HL-60 (cell line): ENCODE data around the gene RNF26.

Source experiments
- GABPA ChIP-seq: IDR thresholded peaks from 2 replicates; pipeline ENCODE4 v1.6.1; 2012; ENCODE audit warnings: low read depth
- POLR2AphosphoS5 ChIP-seq: IDR thresholded peaks from 2 replicates; pipeline ENCODE4 v1.6.1; 2012; ENCODE audit warnings: low read depth
- SPI1 ChIP-seq: IDR thresholded peaks from 2 replicates; pipeline ENCODE4 v1.6.1; 2012; ENCODE audit warnings: low read depth, mild to moderate bottlenecking, borderline replicate concordance
- TF ChIP-seq, protein P1 (sequence below): IDR thresholded peaks from one replicate; pipeline ENCODE4 v1.5.1; 2011; ENCODE audit warnings: low read length, control low read depth, inconsistent platforms; ENCODE audit not compliant: insufficient read depth
- TF ChIP-seq, protein P2 (sequence below): IDR thresholded peaks from 2 replicates; pipeline ENCODE4 v1.6.1; 2012; ENCODE audit warnings: low read depth; ENCODE audit not compliant: insufficient replicate concordance

DNA sequence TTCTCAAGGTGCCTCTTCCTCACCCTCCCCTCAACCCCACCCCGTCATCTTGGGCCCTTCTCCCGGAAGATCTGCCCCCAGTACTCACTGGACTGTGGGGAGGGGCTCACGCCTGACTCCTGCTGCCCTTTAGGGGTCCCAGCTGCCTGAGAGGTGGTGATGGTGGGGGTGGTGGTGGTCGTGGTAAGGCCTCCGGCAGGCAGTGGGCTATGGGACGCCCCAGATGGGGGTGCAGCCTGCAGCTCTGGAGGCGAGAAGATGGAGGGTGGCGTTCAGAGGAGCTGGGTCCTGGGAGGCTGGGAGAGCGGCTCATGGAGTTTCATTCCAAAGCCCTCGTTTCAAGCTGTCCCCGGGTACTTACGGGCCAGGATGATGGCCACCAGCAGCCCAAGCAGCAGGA lies 11.4 kb downstream of the RNF26 start:
- TF ChIP-seq, protein P1, sequence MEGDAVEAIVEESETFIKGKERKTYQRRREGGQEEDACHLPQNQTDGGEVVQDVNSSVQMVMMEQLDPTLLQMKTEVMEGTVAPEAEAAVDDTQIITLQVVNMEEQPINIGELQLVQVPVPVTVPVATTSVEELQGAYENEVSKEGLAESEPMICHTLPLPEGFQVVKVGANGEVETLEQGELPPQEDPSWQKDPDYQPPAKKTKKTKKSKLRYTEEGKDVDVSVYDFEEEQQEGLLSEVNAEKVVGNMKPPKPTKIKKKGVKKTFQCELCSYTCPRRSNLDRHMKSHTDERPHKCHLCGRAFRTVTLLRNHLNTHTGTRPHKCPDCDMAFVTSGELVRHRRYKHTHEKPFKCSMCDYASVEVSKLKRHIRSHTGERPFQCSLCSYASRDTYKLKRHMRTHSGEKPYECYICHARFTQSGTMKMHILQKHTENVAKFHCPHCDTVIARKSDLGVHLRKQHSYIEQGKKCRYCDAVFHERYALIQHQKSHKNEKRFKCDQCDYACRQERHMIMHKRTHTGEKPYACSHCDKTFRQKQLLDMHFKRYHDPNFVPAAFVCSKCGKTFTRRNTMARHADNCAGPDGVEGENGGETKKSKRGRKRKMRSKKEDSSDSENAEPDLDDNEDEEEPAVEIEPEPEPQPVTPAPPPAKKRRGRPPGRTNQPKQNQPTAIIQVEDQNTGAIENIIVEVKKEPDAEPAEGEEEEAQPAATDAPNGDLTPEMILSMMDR = no peak
- TF ChIP-seq POLR2AphosphoS5 (no peak), GABPA (no peak), SPI1 (no peak)
- TF ChIP-seq, protein P2, sequence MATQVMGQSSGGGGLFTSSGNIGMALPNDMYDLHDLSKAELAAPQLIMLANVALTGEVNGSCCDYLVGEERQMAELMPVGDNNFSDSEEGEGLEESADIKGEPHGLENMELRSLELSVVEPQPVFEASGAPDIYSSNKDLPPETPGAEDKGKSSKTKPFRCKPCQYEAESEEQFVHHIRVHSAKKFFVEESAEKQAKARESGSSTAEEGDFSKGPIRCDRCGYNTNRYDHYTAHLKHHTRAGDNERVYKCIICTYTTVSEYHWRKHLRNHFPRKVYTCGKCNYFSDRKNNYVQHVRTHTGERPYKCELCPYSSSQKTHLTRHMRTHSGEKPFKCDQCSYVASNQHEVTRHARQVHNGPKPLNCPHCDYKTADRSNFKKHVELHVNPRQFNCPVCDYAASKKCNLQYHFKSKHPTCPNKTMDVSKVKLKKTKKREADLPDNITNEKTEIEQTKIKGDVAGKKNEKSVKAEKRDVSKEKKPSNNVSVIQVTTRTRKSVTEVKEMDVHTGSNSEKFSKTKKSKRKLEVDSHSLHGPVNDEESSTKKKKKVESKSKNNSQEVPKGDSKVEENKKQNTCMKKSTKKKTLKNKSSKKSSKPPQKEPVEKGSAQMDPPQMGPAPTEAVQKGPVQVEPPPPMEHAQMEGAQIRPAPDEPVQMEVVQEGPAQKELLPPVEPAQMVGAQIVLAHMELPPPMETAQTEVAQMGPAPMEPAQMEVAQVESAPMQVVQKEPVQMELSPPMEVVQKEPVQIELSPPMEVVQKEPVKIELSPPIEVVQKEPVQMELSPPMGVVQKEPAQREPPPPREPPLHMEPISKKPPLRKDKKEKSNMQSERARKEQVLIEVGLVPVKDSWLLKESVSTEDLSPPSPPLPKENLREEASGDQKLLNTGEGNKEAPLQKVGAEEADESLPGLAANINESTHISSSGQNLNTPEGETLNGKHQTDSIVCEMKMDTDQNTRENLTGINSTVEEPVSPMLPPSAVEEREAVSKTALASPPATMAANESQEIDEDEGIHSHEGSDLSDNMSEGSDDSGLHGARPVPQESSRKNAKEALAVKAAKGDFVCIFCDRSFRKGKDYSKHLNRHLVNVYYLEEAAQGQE = no peak
